ENCODE measurements around the gene ZMYND8.

The ZMYND8 gene

DNA sequence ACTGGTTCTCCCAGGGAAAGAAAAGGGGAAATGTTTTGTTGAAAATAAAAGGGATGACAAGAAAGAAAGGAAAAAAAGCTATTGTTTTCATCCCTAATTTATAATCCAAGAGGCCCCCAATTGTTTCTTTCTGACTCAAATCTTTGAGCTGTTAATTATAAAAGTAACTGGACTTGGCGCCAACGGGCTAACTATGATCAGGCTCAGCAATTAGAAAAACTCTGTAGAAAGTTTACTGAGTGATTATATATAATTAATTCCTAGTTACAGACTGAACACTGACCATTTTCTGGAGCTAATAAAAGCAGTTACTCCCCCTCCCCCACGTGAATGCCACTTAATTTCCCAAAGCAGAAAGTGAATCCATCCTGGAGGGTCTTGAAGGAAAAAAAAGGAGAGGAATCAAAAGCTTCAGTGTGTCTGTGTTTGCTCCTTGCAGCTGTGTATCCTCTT is 3.2 kb downstream of the ZMYND8 start:
- no peak for ATAC-seq (replicated peaks)
- no peaks in the 10 kb centered on the region for H3K27me3 Mint-ChIP-seq
- H3K27ac Mint-ChIP-seq, result peak overlapping the region; percentile 33
- peaks cover 0 to 43% of the 10 kb centered on the region in 2 donors for H3K4me1 Mint-ChIP-seq
- H3K9me3 Mint-ChIP-seq, result no peaks in the 10 kb centered on the region
- no peak for DNase-seq
- H3K4me3 Mint-ChIP-seq, result peak overlapping the region; percentile 92 to 96
- peaks cover 8 to 20% of the 10 kb centered on the region in 2 donors for H3K36me3 Mint-ChIP-seq

DNA sequence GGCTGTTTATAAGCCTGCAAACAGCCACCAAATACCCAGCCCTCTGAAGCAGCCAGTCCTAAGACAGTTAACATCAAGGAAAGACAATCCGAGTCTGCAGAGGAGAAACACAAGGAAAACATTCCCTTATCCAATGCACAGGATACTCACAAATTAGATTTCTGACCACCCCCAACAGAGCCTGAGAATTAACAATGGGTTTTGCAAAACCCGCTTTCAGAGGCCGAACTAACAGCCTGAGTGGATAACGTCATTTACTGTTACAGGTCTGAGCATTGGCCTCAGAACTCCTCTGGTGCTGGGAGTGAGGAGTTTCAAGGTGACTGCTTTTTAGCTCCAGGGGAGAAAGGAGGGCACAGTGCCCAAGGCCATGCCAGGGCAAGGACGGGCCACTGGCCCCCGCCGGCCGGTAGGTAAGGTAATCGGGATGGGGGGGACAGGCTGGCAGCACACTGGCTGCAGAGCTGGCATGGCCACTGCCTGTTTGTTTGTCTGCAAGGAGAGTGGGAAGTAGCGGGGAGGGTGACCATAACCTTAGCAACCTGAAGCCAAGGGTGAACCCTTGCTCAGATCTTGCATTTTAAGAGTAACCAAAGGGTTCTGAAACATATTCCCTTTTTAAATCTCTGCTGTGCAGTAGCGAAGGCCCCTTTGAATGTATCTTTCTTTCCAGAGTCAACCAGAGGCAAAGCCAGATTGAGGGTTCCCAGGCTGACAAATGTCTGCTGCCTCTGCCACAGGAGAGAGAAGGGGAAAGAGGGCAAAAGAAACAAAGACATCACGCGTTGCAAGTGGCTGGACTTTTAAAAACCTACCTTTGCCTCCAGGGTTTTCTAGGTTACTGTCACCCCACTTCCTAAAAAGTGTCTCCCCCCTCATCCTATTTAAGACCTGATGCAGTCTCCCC is 3.9 kb downstream of the ZMYND8 start:
- ATAC-seq (replicated peaks) (no peak), DNase-seq (no peak)
- Mint-ChIP-seq H3K36me3 (peaks cover 8 to 20% of the 10 kb centered on the region in 2 donors), H3K9me3 (no peaks in the 10 kb centered on the region), H3K27me3 (no peaks in the 10 kb centered on the region), H3K4me1 (peaks cover 0 to 40% of the 10 kb centered on the region in 2 donors), H3K4me3 (no peak overlapping the region), H3K27ac (peak overlapping the region; percentile 77)

GRCh38 chr20:47351643-47352331 is 4.7 kb downstream of the ZMYND8 start:
- DNase-seq (no peak), ATAC-seq (replicated peaks) (no peak)
- peaks cover 0 to 41% of the 10 kb centered on the region in 2 donors for H3K4me1 Mint-ChIP-seq
- H3K9me3 Mint-ChIP-seq, result no peaks in the 10 kb centered on the region
- peak overlapping the region; percentile 77 for H3K27ac Mint-ChIP-seq
- H3K36me3 Mint-ChIP-seq, result peaks cover 11 to 23% of the 10 kb centered on the region in 2 donors
- no peaks in the 10 kb centered on the region for H3K27me3 Mint-ChIP-seq
- no peak overlapping the region for H3K4me3 Mint-ChIP-seq

DNA sequence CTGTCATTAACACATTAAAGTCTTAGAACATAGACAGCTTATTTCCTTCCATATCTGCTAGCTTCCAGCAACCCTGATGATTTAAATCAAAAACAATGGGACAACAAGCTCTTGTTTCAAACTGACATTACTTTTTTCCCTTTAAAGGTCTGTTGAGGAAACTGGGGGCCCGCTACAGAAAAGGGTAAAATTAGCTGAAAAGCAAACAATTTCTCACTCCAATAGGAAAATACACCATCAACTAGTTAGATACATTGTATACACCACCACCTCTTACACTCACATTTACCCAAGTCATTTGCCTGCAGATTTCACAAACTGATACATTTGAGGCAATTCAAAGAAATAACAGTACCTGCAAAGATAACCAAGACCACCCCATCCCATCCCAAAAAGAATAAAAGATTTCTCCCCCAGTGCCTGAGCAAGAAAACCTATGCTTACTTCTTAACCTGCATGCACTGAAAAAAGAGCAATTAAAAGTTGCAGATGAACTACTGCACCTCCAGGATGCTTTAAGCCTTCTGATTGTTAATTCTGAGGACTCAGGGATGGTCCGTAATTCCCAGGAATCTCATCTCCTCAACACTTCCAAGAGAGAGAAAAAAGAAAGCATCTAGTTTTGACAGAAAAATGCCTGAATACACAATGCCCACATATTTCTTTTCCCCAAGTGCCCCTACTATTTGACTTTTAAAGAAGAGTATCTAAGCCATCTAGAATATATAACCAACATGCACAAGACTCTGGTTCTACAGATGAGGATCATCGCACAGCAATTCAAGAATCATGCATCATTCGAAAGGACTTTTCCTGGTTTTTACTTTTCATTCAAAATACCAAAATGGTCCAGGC is 5.6 kb downstream of the ZMYND8 start:
- Mint-ChIP-seq H3K27me3 (no peaks in the 10 kb centered on the region), H3K9me3 (no peaks in the 10 kb centered on the region), H3K36me3 (peaks cover 18 to 30% of the 10 kb centered on the region in 2 donors)

DNA sequence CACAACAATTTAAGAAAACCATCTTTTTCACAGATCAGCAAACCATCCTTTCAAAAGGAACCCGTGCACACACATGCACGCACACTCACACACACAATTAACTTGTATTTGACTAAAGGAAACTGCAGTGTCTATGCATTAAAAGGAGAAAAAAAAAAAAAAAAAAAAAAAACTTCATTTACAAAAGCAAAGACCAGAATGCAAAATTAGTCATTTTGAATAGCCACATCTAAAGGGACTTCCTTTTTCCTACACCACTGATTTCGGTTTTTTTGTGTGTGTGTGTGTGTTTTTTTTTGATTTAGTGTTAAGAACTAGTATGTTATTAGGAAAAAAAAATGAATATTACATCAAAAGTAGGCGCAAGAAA is 6.3 kb downstream of the ZMYND8 start:
- no peaks in the 10 kb centered on the region for H3K9me3 Mint-ChIP-seq
- DNase-seq (no peak), ATAC-seq (replicated peaks) (peak; percentile 61 to 67)
- H3K4me1 Mint-ChIP-seq, result peaks cover 2 to 42% of the 10 kb centered on the region in 2 donors
- H3K27ac Mint-ChIP-seq, result no peak overlapping the region
- no peak overlapping the region for H3K4me3 Mint-ChIP-seq
- no peaks in the 10 kb centered on the region for H3K27me3 Mint-ChIP-seq
- H3K36me3 Mint-ChIP-seq, result peaks cover 18 to 30% of the 10 kb centered on the region in 2 donors

More for the DNA sequence above, 5.6 kb downstream of the ZMYND8 start:
- ATAC-seq (replicated peaks) (no peak), DNase-seq (no peak)
- Mint-ChIP-seq H3K4me1 (peaks cover 0 to 45% of the 10 kb centered on the region in 2 donors), H3K4me3 (no peak overlapping the region), H3K27ac (peak overlapping the region; percentile 20)

DNA sequence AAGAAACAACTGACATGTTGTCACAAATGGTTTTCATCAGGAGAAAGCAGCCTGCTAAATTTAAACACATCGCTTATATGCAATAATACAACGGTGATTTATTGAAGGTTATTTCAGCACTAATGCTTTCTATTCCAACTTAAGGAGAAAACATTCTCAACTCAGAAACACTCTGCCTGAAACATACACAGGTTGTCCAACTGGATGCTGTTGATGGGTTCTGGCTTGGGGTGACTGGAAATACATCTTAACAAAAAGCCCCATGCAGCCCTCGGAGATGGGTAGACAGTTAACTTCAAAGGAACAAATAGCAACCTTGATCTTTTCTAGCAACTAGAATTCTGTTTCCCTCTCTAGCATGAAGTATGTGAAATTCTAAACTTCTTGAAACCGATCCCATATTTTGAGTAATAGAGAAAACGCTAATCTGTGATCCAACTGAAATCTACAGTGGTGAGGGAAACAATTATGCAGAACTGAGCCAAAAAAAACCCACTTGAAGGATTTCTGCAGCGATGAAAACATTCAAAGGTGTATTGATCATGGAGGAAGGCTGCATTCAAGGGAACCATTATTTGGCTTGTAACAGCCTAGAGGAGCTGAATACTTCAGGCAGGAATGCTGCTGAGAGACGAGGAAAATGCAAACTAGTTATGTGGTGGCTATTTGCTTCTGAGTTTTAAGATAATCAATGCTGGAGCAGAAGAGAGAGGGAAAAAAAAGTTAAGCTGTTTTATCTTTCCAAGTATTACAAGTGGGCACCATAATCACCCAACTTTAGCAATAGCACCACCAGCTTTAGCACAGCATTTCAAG is 6.9 kb downstream of the ZMYND8 start:
- peaks cover 17 to 27% of the 10 kb centered on the region in 2 donors for H3K36me3 Mint-ChIP-seq
- H3K4me1 Mint-ChIP-seq, result peaks cover 5 to 40% of the 10 kb centered on the region in 2 donors
- H3K27me3 Mint-ChIP-seq, result no peaks in the 10 kb centered on the region
- H3K9me3 Mint-ChIP-seq, result no peaks in the 10 kb centered on the region
- no peak for DNase-seq
- peak in 1 of 2 donors; percentile 6 for ATAC-seq (replicated peaks)
- H3K4me3 Mint-ChIP-seq, result no peak overlapping the region
- no peak overlapping the region for H3K27ac Mint-ChIP-seq

DNA sequence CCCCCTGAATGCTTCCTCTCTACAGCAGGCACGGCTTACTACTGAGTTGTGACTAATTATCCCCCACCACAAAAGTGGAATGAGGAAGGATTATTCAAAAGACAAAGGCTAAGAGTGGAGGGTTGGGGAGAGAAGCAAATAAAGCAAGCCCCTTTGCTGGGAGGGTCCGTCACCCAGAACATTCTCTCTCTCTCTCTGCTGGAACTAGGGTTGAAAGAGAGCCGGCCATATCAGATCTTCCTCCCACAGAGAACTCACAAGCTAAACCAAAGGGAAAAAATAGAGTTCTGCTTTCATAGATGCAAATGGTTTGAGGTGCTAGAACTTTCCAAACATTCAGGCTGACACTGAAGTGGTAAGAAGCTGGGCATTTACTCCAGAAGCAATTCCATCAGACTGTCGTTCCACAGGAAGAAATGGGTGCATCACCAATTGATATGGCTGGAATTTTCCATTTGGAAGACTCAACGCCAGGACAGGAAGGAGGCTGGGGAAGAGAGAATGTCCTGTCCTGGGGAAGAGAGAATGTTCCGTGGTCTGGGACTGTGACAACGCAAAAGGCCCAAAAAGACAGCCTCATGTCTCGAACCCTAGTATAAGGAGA is 7.9 kb downstream of the ZMYND8 start:
- H3K36me3 Mint-ChIP-seq, result peaks cover 21 to 28% of the 10 kb centered on the region in 2 donors
- peaks cover 14 to 37% of the 10 kb centered on the region in 2 donors for H3K4me1 Mint-ChIP-seq
- H3K4me3 Mint-ChIP-seq, result no peak overlapping the region
- H3K27me3 Mint-ChIP-seq, result no peaks in the 10 kb centered on the region
- DNase-seq (no peak), ATAC-seq (replicated peaks) (peak; percentile 56 to 63)
- no peaks in the 10 kb centered on the region for H3K9me3 Mint-ChIP-seq
- no peak overlapping the region for H3K27ac Mint-ChIP-seq

DNA sequence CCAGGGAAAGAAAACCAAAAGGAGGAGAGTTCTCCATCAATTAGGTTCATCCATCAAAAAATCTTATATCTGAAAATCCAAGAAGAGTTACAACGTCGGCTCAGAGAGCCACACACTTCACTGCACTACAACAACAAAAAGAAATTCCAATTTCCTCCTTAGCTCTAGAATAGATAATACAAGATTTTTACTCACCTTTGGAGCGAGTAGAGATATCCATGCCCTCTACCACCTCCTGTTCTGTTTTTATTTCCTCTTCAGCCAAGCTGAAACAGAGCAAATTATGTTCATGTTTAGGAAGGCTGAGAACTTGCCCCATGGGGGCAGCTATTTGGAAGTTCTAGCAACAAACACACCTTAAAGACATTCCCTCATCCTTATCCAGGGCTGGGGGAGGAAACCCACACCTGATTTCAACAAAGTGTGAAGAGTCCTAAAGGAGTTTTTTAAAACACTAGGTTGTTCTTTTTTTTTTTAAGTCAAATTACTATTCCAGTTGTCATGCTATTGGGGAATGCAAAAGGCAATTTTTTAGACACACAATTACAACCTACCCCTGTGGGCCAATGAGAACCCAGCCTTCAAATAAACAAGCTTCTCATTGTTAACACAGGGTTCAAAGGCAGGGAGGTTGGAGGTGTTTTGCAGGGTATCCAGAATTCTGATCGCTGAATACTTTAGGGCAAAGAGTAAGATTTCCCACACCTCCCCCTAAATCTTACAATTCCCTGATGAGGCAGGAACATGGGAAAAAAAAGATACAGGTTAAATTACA is 8.7 kb downstream of the ZMYND8 start:
- Mint-ChIP-seq H3K27ac (peak overlapping the region; percentile 62), H3K27me3 (no peaks in the 10 kb centered on the region), H3K4me3 (no peak overlapping the region), H3K4me1 (peaks cover 17 to 31% of the 10 kb centered on the region in 2 donors), H3K36me3 (peaks cover 21 to 36% of the 10 kb centered on the region in 2 donors), H3K9me3 (no peaks in the 10 kb centered on the region)
- no peak for ATAC-seq (replicated peaks)
- no peak for DNase-seq

GRCh38 chr20:47346172-47346571 is 10.3 kb downstream of the ZMYND8 start:
- Mint-ChIP-seq H3K27me3 (no peaks in the 10 kb centered on the region), H3K9me3 (no peaks in the 10 kb centered on the region), H3K4me1 (peaks cover 17 to 21% of the 10 kb centered on the region in 2 donors), H3K4me3 (peak overlapping the region; percentile 26 to 41), H3K36me3 (peaks cover 18 to 37% of the 10 kb centered on the region in 2 donors), H3K27ac (peak overlapping the region; percentile 33)
- no peak for ATAC-seq (replicated peaks)
- DNase-seq, result no peak

GRCh38 chr20:47345214-47345613 is 11.3 kb downstream of the ZMYND8 start:
- Mint-ChIP-seq H3K4me3 (no peak overlapping the region), H3K36me3 (peaks cover 21 to 38% of the 10 kb centered on the region in 2 donors), H3K4me1 (peaks cover 17 to 22% of the 10 kb centered on the region in 2 donors), H3K27me3 (no peaks in the 10 kb centered on the region), H3K27ac (peak overlapping the region; percentile 70), H3K9me3 (no peaks in the 10 kb centered on the region)
- no peak for ATAC-seq (replicated peaks)
- no peak for DNase-seq

DNA sequence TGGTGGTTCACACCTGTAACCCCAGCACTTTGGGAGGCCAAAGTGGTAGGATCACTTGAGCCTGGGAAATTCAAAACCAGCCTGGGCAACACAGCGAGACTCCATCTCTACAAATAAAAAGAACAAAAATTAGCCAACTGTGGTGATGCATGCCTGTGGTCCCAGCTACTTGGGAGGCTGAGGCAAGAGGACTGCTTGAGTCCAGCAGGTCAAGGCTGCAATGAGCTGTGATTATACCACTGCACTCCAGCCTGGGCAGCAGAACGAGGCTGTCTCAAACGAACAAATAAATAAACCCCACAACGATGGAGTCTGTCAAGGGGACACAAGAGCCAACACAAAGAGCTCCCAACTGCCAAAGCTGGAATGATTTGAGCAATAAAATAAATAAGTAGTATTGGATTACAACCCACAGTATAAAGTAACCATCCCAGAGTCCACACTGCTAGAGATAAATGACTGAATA is 13.5 kb downstream of the ZMYND8 start:
- Mint-ChIP-seq H3K36me3 (peaks cover 30 to 49% of the 10 kb centered on the region in 2 donors), H3K27ac (no peak overlapping the region)
- no peak for DNase-seq

DNA sequence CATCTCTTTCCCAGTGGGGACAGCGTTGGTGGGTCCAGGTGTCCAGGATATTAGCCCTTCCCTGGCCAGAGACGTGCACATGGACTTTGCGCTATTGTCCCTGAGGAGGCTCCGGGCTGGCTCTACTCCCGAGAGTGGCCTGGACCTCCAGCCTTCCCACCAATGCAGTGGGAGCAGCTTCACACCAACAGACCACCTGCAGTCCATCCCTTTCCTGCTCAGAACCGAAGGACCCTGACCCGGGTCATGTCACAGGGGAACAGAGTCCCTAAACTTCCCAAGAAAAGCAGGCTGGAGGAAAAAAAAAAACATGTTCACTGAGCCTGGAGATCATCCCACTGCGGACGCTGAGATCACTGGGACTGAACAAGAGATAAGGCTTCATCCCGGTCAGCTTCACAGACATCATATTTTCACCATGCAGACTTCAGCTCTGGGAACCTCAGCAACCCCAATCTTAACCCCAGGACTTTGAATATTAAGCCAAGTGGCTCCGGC is 18.3 kb downstream of the ZMYND8 start:
- Mint-ChIP-seq H3K9me3 (no peaks in the 10 kb centered on the region), H3K36me3 (peaks cover 14 to 37% of the 10 kb centered on the region in 2 donors), H3K4me3 (no peak overlapping the region), H3K27ac (no peak overlapping the region), H3K4me1 (peaks cover 14 to 37% of the 10 kb centered on the region in 2 donors), H3K27me3 (no peaks in the 10 kb centered on the region)
- ATAC-seq (replicated peaks) (no peak), DNase-seq (no peak)

More for the DNA sequence above, 13.5 kb downstream of the ZMYND8 start:
- no peaks in the 10 kb centered on the region for H3K27me3 Mint-ChIP-seq
- no peak overlapping the region for H3K4me3 Mint-ChIP-seq
- no peaks in the 10 kb centered on the region for H3K9me3 Mint-ChIP-seq
- ATAC-seq (replicated peaks), result no peak
- H3K4me1 Mint-ChIP-seq, result peaks cover 17 to 23% of the 10 kb centered on the region in 2 donors
